OCI-LY3 (cell line): ENCODE measurements around the gene MAP1B.

Experiments used
- H2AFZ ChIP-seq: fragments of 200-600, 300-600 bp; shearing (Covaris generic); 2 replicates; pipeline ENCODE4 v1.6.0; 2014; ENCODE audit warnings: antibody characterized with exemption, low read depth, low read length
- H3K27ac ChIP-seq: fragments of 200-600, 300-600 bp; sonication (generic); 2 replicates; pipeline ENCODE4 v1.5.1; 2014; ENCODE audit warnings: mild to moderate bottlenecking, low read length, moderate library complexity, mixed read lengths
- H3K27me3 ChIP-seq: fragments of 200-600, 300-600 bp; sonication (generic); 2 replicates; pipeline ENCODE4 v1.6.1; 2014; ENCODE audit warnings: low read depth, low read length, mixed read lengths
- H3K36me3 ChIP-seq: fragments of 200-600, 300-600 bp; sonication (generic); replicated peaks from 2 replicates; pipeline ENCODE3; 2014; ENCODE audit warnings: low read depth, low read length, mixed read lengths
- H3K4me1 ChIP-seq: fragments of 300-600, 200-600 bp; sonication (generic); 2 replicates; pipeline ENCODE4 v1.6.1; 2014; ENCODE audit warnings: low read length, mixed read lengths
- H3K4me2 ChIP-seq: fragments of 200-600, 300-600 bp; sonication (generic); 2 replicates; pipeline ENCODE4 v1.6.1; 2014; ENCODE audit warnings: low read length, mixed read lengths
- H3K4me3 ChIP-seq: fragments of 300-600, 200-600 bp; sonication (generic); 2 replicates; pipeline ENCODE4 v1.5.1; 2014; ENCODE audit warnings: antibody characterized with exemption, mild to moderate bottlenecking, low read length, moderate library complexity
- H3K79me2 ChIP-seq: fragments of 300-600, 200-600 bp; shearing (Covaris generic); 2 replicates; pipeline ENCODE4 v1.6.1; 2014; ENCODE audit warnings: mild to moderate bottlenecking, low read length, mixed read lengths
- H3K9ac ChIP-seq: fragments of 300-600, 200-600 bp; shearing (Covaris generic); 2 replicates; pipeline ENCODE4 v1.6.0; 2014; ENCODE audit warnings: mild to moderate bottlenecking, low read length, moderate library complexity
- H3K9me3 ChIP-seq: fragments of 200-600, 300-600 bp; shearing (Covaris generic); 2 replicates; pipeline ENCODE4 v1.6.1; 2014; ENCODE audit warnings: low read length, mixed read lengths; ENCODE audit not compliant: insufficient read depth
- H4K20me1 ChIP-seq: fragments of 200-600, 300-600 bp; sonication (generic); 2 replicates; pipeline ENCODE4 v1.6.1; 2016; ENCODE audit warnings: low read length, mixed read lengths; ENCODE audit not compliant: insufficient read depth
- CTCF ChIP-seq: fragments of 200-600, 300-600 bp; sonication (generic); IDR thresholded peaks from 2 replicates; pipeline ENCODE4 v1.5.1; 2014; ENCODE audit warnings: antibody characterized with exemption, low read length, low read depth
- EZH2phosphoT487 ChIP-seq: fragments of 200-600 bp; shearing (Covaris generic); IDR thresholded peaks from 2 replicates; pipeline ENCODE4 v1.6.1; 2018; ENCODE audit warnings: antibody characterized with exemption, mixed run types, low read depth

Gene MAP1B

GRCh38 chr5:72107131-72107900 lies at the start of gene MAP1B:
Gene MAP1B, plus strand, starts transcription at chr5:72107475. Its CDS starts 57 bp downstream, at chr5:72107532.
- Histone ChIP-seq H3K27ac (no peak within 1 kb of the TSS), H3K27me3 (no peaks in the 10 kb centered on the region), H3K36me3 (no peaks in the 10 kb centered on the region), H3K4me3 (peak within 1 kb of the TSS; percentile 92), H3K9ac (peak within 1 kb of the TSS; percentile 73), H3K4me2 (peak within 1 kb of the TSS; percentile 63), H2AFZ (peak within 1 kb of the TSS; percentile 92), H3K79me2 (no peaks in the 10 kb centered on the region), H3K4me1 (peaks cover 8% of the 10 kb centered on the region; the same call in 1 of the 2 replicates), H3K9me3 (no peaks in the 10 kb centered on the region), H4K20me1 (no peaks in the 10 kb centered on the region)
- TF ChIP-seq CTCF (no peak), EZH2phosphoT487 (no peak)

GRCh38 chr5:72057816-72058215 lies 49.5 kb upstream of the MAP1B start:
- no peak overlapping the region for H3K4me3 ChIP-seq
- no peaks in the 10 kb centered on the region for H3K36me3 ChIP-seq
- no peaks in the 10 kb centered on the region for H4K20me1 ChIP-seq
- no peaks in the 10 kb centered on the region for H3K4me1 ChIP-seq
- no peak overlapping the region for H2AFZ ChIP-seq
- TF ChIP-seq CTCF (no peak), EZH2phosphoT487 (no peak)
- peaks cover 4% of the 10 kb centered on the region for H3K27me3 ChIP-seq
- H3K79me2 ChIP-seq = no peaks in the 10 kb centered on the region
- no peak overlapping the region for H3K27ac ChIP-seq
- H3K9ac ChIP-seq = no peak overlapping the region
- H3K9me3 ChIP-seq = no peaks in the 10 kb centered on the region
- H3K4me2 ChIP-seq = no peak overlapping the region

GRCh38 chr5:72063219-72063819 lies 44.0 kb upstream of the MAP1B start:
- no peak overlapping the region for H3K4me2 ChIP-seq
- H3K36me3 ChIP-seq = no peaks in the 10 kb centered on the region
- H3K79me2 ChIP-seq = no peaks in the 10 kb centered on the region
- no peaks in the 10 kb centered on the region for H3K9me3 ChIP-seq
- H3K4me3 ChIP-seq = no peak overlapping the region
- H4K20me1 ChIP-seq = no peaks in the 10 kb centered on the region
- peaks cover 6% of the 10 kb centered on the region for H3K27me3 ChIP-seq
- no peak overlapping the region for H3K27ac ChIP-seq
- TF ChIP-seq EZH2phosphoT487 (no peak), CTCF (no peak)
- H2AFZ ChIP-seq = no peak overlapping the region
- no peak overlapping the region for H3K9ac ChIP-seq
- H3K4me1 ChIP-seq = no peaks in the 10 kb centered on the region

GRCh38 chr5:72064801-72065570 lies 42.3 kb upstream of the MAP1B start:
- H3K36me3 ChIP-seq = no peaks in the 10 kb centered on the region
- H4K20me1 ChIP-seq = no peaks in the 10 kb centered on the region
- no peak overlapping the region for H3K4me2 ChIP-seq
- H3K27me3 ChIP-seq = peaks cover 4% of the 10 kb centered on the region; the same call in 1 of the 2 replicates
- no peak overlapping the region for H3K9ac ChIP-seq
- no peaks in the 10 kb centered on the region for H3K4me1 ChIP-seq
- TF ChIP-seq CTCF (no peak), EZH2phosphoT487 (no peak)
- H3K9me3 ChIP-seq = no peaks in the 10 kb centered on the region
- H3K79me2 ChIP-seq = no peaks in the 10 kb centered on the region
- no peak overlapping the region for H3K27ac ChIP-seq
- H3K4me3 ChIP-seq = no peak overlapping the region
- no peak overlapping the region for H2AFZ ChIP-seq
